Measurements from ENCODE around the gene CPA2.

Gene CPA2

DNA sequence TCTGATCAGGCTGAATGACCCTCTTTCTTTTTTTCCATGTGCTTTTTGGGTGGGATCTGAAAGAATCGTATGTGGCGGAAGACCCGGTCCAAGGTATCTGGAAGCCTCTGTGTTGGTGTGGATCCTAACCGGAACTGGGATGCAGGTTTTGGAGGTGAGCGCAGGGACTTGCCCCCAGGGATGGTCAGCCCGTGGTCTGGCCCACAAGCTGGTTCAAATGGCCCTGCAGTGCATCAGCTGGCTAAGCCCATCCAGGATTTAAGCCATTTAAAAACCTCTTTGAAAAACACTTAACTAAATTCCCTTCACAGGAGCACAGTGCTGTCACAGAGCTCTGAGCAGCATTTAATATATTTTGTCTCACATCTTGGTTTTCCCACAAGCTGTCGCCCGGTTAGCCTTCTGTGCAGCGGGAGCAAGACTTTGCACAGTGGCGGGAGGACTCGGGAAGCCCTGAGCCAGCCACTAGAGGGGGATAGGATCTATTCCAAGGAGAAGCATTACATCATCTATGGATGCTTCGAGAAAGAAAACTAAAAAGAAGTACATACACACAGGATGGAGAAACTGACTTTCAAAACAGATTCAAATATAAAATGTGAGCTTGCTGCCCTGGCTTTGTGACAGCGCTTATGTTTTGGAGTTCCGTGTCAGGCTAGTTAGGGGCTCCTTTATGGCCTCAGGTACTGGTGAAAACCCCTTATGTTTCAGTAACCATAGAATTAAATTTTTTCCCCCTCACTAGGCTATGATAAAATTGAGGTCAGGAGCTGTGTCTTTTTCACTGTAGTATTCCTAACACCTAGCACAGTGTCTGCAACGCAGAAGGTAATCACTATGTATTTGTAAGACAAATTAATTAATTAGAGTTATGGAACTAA, 11.3 kb downstream of the CPA2 start:
- DNase-seq (ENCODE audit: low read depth in 1 of 2, low spot score in 1 of 2), result peak; percentile 37 to 72
- no peak for TF ChIP-seq JUND (IDR thresholded peaks at IDR 0.05; ENCODE audit: low read depth)
- in situ Hi-C loops (cut with HindIII; ENCODE audit: low pct_unique_long_range_greater_than_20kb, low sequenced_read_pairs), result no loop called here

DNA sequence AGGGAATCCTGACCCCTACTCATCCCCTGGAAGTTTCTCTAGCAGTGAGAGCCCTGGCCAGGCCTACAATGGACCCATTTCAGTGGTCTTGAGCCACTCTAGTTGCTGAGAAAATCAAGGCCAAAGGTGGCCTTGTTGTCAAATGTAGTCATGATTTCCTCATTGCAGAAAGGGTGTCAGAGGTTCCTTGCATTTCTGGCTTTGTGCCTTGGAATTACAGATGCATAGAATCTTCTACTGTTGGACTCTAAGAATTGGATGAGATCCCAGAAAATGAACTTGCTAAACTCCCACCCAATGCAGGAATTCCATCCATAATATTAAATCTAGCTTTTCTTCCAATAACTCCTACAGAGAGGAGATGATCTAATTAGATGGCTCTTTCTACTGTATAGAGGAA, 12.2 kb downstream of the CPA2 start:
- TF ChIP-seq JUND (IDR thresholded peaks at IDR 0.05; ENCODE audit: low read depth), result no peak
- in situ Hi-C loops (cut with HindIII; ENCODE audit: low pct_unique_long_range_greater_than_20kb, low sequenced_read_pairs), result no loop called here
- DNase-seq (ENCODE audit: low read depth in 1 of 2, low spot score in 1 of 2), result no peak

DNA sequence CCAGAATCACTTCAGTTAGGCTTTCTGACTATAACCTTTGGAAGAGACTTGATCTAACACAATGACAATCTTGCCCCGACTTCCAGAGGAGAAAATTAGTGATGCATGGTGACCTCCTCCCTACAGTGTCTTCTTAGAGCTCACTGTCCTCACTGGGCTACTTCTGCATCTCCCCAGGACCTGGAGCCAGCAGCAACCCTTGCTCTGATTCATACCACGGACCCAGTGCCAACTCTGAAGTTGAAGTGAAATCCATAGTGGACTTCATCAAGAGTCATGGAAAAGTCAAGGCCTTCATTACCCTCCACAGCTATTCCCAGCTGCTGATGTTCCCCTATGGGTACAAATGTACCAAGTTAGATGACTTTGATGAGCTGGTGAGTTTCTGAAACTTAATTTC, 12.6 kb downstream of the CPA2 start:
- no peak for DNase-seq (ENCODE audit: low read depth in 1 of 2, low spot score in 1 of 2)
- no peak for TF ChIP-seq JUND (IDR thresholded peaks at IDR 0.05; ENCODE audit: low read depth)
- in situ Hi-C loops (cut with HindIII; ENCODE audit: low pct_unique_long_range_greater_than_20kb, low sequenced_read_pairs), result no loop called here

DNA sequence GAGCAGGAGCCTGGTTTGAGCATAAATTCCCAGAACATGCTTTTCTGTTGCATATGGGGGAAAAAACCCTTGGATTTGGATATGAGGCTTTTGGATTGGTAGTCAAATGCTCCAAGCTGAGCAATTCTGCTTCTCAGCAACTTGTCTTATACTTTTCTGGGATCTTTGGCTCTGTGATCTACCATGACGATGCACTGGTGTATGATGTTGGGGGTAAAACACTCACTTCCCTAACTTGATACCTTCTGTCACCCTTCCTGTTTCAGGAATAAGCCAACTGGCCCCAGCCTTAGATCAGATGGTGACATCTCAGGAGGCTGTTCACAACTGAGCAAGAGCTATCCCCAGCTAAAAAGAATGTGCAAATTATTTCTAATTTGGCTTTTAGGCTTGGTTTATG, 13.2 kb downstream of the CPA2 start:
- no peak for TF ChIP-seq JUND (IDR thresholded peaks at IDR 0.05; ENCODE audit: low read depth)
- no peak for DNase-seq (ENCODE audit: low read depth in 1 of 2, low spot score in 1 of 2)
- in situ Hi-C loops (cut with HindIII; ENCODE audit: low pct_unique_long_range_greater_than_20kb, low sequenced_read_pairs), result no loop called here

DNA sequence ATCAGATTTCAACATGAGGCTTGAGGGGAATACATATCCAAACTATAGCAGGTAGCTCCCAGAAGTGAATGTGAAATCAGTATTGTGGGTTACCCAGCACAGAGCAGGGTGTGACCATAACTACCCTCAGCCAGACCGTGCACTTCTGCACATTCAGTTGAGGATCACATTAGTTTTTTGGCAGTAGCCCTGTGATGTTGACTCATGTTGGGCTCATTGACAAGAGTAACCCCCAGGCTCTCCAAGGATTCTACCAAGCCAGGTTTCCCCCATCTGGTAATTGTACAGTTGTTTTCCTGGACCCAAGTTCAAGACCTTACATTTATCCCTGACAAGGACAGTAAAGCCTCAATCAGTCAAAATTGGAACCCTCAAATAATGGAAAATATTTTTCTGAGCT, 14.6 kb downstream of the CPA2 start:
- in situ Hi-C loops (cut with HindIII; ENCODE audit: low pct_unique_long_range_greater_than_20kb, low sequenced_read_pairs), result no loop called here
- no peak for DNase-seq (ENCODE audit: low read depth in 1 of 2, low spot score in 1 of 2)
- TF ChIP-seq JUND (IDR thresholded peaks at IDR 0.05; ENCODE audit: low read depth), result no peak

DNA sequence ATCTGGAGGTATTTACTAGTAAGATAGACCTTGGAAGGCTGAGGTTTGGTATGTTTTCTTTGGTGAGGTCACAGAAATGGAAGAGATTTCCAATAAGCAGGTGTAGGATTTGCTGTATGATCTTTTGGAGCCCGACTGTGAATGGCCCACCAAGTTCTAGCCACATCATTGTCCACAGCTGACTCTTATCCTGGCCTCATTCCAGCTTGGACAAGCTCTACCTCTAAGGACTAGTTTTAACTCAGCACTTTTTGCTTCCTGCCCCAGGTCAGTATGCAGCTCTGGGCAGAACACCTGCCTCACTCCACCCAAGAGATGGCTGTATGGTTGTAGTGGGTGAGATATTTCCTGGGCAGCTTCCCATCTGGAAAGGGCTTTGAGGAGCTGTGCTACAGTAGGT, 20.2 kb downstream of the CPA2 start:
- no peak for DNase-seq (ENCODE audit: low read depth in 1 of 2, low spot score in 1 of 2)

DNA sequence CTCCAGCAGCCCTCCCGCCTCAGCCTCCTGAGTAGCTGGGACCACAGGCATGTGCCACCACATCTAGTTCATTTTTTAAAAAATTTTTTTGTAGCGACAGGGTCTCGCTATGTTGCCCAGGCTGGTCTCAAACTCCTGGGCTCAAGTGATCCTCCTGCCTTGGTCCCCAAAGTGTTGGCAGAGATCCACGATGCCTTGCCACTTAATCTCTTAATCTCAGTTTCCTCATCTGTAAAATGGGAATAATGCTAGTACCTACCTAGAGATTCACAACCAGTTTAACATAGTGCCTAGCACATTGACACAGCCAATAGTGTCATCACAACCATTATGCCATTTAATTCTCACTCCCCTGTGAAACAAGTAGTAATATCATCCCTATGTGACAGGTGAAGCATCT, 21.5 kb downstream of the CPA2 start:
- in situ Hi-C loops (cut with HindIII; ENCODE audit: low pct_unique_long_range_greater_than_20kb, low sequenced_read_pairs), result no loop called here
- no peak for DNase-seq (ENCODE audit: low read depth in 1 of 2, low spot score in 1 of 2)
- no peak for TF ChIP-seq JUND (IDR thresholded peaks at IDR 0.05; ENCODE audit: low read depth)

More for the DNA sequence above, 20.2 kb downstream of the CPA2 start:
- in situ Hi-C loops (cut with HindIII; ENCODE audit: low pct_unique_long_range_greater_than_20kb, low sequenced_read_pairs), result no loop called here
- TF ChIP-seq JUND (IDR thresholded peaks at IDR 0.05; ENCODE audit: low read depth), result no peak

DNA sequence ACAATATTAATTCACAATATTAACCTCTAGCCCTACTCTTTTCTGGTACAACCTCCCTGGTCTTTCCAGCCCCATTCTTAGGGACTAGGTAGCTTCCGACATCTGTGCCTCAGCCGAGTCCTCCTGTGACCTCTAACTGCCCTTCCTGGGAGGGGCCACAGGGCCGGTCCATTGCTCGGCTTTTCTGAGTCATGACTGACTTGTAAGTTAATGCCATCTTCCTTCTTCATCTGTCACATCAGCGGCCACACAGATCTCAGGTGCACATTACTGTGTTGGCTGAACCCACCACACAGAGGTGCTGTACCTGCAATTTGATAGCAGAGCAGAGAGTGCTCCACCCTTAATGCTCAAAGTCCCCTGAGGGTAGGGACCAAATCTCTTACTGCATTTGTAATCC, 22.2 kb downstream of the CPA2 start:
- TF ChIP-seq JUND (IDR thresholded peaks at IDR 0.05; ENCODE audit: low read depth), result no peak
- in situ Hi-C loops (cut with HindIII; ENCODE audit: low pct_unique_long_range_greater_than_20kb, low sequenced_read_pairs), result no loop called here
- DNase-seq (ENCODE audit: low read depth in 1 of 2, low spot score in 1 of 2), result no peak

DNA sequence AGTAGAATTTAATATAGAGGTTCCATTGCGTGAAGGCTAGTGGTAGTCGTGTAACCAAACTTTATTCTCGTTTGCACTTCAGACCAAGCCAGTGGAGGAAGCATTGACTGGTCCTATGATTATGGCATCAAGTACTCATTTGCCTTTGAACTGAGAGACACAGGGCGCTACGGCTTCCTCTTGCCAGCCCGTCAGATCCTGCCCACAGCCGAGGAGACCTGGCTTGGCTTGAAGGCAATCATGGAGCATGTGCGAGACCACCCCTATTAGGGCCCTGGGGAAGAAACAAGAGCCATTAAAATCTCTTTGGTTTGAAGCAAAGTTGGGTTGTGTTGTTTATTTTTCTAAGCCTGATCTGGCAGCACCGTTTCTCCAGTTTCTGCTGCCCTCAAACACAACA, 22.8 kb downstream of the CPA2 start:
- DNase-seq (ENCODE audit: low read depth in 1 of 2, low spot score in 1 of 2), result no peak
- in situ Hi-C loops (cut with HindIII; ENCODE audit: low pct_unique_long_range_greater_than_20kb, low sequenced_read_pairs), result no loop called here
- TF ChIP-seq JUND (IDR thresholded peaks at IDR 0.05; ENCODE audit: low read depth), result no peak

DNA sequence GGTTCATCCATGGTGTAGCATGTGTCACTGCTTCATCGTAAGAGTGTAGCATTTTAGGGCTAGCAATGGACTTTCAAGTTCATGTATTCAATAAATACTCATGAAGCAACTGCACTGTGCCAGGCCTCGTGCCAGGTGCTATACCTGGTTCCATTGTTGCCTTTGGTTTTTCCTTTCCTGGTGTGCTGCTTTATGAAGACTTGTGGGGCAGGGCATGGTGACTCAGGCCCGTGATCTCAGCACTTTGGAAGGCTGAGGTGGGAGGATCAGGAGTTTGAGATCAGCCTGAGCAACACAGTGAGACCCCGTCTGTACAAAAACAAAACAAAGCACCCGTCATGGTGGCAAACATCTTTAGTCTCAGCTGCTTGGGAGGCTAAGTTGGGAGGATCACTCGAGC, 24.1 kb downstream of the CPA2 start:
- in situ Hi-C loops (cut with HindIII; ENCODE audit: low pct_unique_long_range_greater_than_20kb, low sequenced_read_pairs), result no loop called here
- TF ChIP-seq JUND (IDR thresholded peaks at IDR 0.05; ENCODE audit: low read depth), result no peak
- DNase-seq (ENCODE audit: low read depth in 1 of 2, low spot score in 1 of 2), result no peak

DNA sequence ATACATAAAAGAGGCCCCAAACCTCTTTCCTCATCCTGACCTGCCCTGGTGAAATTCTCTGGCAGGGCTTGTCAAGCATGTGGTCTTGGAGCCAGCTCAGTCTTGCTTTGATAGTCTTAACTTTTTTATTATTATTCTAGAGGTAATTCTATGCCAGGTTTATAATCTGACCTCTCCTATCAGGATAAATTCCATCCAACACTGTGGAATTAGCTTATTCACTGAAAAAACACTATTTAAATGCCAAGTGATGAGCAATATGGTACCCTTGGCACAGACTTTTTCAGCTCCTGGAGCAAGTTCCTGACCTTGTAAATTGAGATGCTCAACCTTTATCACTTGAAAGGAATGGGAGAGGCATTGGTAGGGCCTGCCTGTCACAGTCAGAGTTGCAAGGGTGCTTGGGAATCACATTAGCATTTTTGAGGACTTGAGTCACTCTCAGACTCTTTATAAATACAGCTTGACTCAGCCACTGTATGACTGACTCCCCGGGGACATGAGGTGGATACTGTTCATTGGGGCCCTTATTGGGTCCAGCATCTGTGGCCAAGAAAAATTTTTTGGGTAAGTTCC, 26.1 kb downstream of the CPA2 start, which contains the start of gene CPA4:
Gene CPA4 (plus strand): TSS at position 480 of the 576 bp plus-strand sequence. CDS start 20 bp downstream, at position 500.
- no peak for DNase-seq (ENCODE audit: low read depth in 1 of 2, low spot score in 1 of 2)
- in situ Hi-C loops (cut with HindIII; ENCODE audit: low pct_unique_long_range_greater_than_20kb, low sequenced_read_pairs), result no loop called here
- TF ChIP-seq JUND (IDR thresholded peaks at IDR 0.05; ENCODE audit: low read depth), result no peak

DNA sequence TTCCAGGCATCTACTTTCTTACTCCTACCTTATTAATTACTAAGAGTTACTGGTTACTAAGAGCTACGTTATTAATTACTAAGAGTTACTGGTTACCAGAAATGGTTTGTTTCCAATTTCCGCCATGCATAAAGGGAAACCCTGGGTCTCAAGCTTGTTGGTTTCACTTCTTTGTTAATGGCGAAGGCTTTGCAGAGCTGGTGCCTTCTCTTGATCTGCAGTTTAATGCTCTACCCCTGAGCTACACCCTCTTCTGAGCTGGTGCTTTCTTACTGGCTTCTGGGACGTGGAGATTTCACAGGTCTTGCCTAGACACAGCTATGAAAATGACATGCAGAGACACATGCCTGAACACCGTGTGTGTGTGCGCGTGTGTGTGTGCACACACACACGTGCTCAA, 26.9 kb downstream of the CPA2 start:
- in situ Hi-C loops (cut with HindIII; ENCODE audit: low pct_unique_long_range_greater_than_20kb, low sequenced_read_pairs), result no loop called here
- DNase-seq (ENCODE audit: low read depth in 1 of 2, low spot score in 1 of 2), result no peak
- no peak for TF ChIP-seq JUND (IDR thresholded peaks at IDR 0.05; ENCODE audit: low read depth)

DNA sequence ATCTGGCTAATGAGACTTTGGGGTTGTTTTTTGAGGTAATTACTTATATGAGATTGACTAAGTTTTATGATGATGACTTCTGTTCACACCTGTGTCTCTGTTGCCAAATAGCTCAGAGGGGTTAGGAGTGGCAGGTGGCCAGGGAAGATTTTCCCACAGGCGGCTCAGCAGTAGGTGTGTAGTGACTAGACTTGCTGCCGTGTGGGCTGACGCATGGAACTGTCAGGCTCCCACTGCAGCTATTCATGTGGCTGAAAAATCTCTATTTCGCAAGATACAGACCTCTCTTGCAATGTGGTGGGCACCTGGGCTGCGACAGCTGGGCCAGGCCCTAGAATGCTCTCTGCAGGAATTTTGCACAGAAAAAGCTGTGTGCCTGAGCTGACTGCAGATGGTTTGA, 27.7 kb downstream of the CPA2 start:
- no peak for TF ChIP-seq JUND (IDR thresholded peaks at IDR 0.05; ENCODE audit: low read depth)
- DNase-seq (ENCODE audit: low read depth in 1 of 2, low spot score in 1 of 2), result no peak
- in situ Hi-C loops (cut with HindIII; ENCODE audit: low pct_unique_long_range_greater_than_20kb, low sequenced_read_pairs), result no loop called here

Data from T47D (cell line).